Endothelial cell of umbilical vein (primary cell): ENCODE measurements around the gene FAM177B. TPM values are rescaled to one million over a fixed set of nuclear protein-coding genes. Genes with fewer than 3 reads are reported as not detected.

Source experiments
- BruUV-seq: library from RNA; stranded (reverse); fragments of 400-500 nt; replicated peaks from 2 replicates; lab custom pipeline; 2021; lab: Mats Ljungman, UMichigan
- CTCF ChIA-PET: fragments of 300-600, 350-600 bp; sonication (Branson Sonifier 250); formaldehyde crosslinking; loops from one replicate; lab custom pipeline; 2021; ENCODE audit warnings: antibody characterized with exemption, inconsistent platforms; lab: Charles Lee
- POLR2A ChIA-PET: fragments of 300-600, 350-600 bp; sonication (Branson Sonifier 250); formaldehyde crosslinking; loops from one replicate; lab custom pipeline; 2021; ENCODE audit warnings: antibody characterized with exemption, inconsistent platforms; lab: Charles Lee
- DNase-seq: peaks from one replicate; pipeline ENCODE4 v3.0.0-alpha.2; 2011; ENCODE audit warnings: low read depth, low spot score
- FAIRE-seq: peaks from 2 replicates; lab custom pipeline; 2011; peaks lifted over from hg19 to GRCh38; lab: Jason Lieb, UNC
- H2AFZ ChIP-seq: 2 replicates; pipeline ENCODE4 v1.6.0; 2012; ENCODE audit warnings: low read depth, low read length, control low read depth, inconsistent platforms
- H3K27ac ChIP-seq: 2 replicates; pipeline ENCODE4 v1.5.1; 2011; ENCODE audit warnings: low read depth, mild to moderate bottlenecking, control low read depth, low read length, moderate library complexity; ENCODE audit not compliant: insufficient read depth
- H3K27me3 ChIP-seq, 2 experiments: 2 replicates each; pipeline versions ENCODE4 v1.6.0 to v1.6.1; 2011; ENCODE audit warnings: low read length in 2 of 2, mixed read lengths in 1 of 2; ENCODE audit not compliant: control insufficient read depth in 2 of 2, insufficient read depth in 2 of 2
- H3K36me3 ChIP-seq, 2 experiments: 2 replicates in 1 of 2; 3 replicates in 1 of 2; pipeline ENCODE4 v1.5.1; 2011; ENCODE audit warnings: low read length in 2 of 2, mild to moderate bottlenecking in 1 of 2, moderate library complexity in 1 of 2; ENCODE audit not compliant: control insufficient read depth in 2 of 2, insufficient read depth in 2 of 2; ENCODE audit errors: extremely low read depth in 1 of 2
- H3K4me1 ChIP-seq: 3 replicates; pipeline ENCODE4 v1.5.1; 2011; ENCODE audit warnings: mild to moderate bottlenecking, low read length; ENCODE audit not compliant: control insufficient read depth, insufficient read depth; ENCODE audit errors: extremely low read depth
- H3K4me2 ChIP-seq: 2 replicates; pipeline ENCODE4 v1.6.1; 2011; ENCODE audit warnings: low read length, control low read depth, mixed read lengths; ENCODE audit not compliant: insufficient read depth
- H3K4me3 ChIP-seq, 3 experiments: fragments of 200-600 bp in 1 of 3; sonication (generic), shearing (Covaris generic) in 1 of 3; replicated peaks in 1 of 3; 2 replicates each; pipeline ENCODE4 v1.5.1; 2011 to 2016; ENCODE audit warnings: control low read depth in 3 of 3, low read length in 3 of 3, mild to moderate bottlenecking in 2 of 3, inconsistent platforms in 1 of 3, low read depth in 1 of 3, moderate library complexity in 1 of 3; ENCODE audit not compliant: insufficient read depth in 1 of 3
- H3K79me2 ChIP-seq: 2 replicates; pipeline ENCODE4 v1.6.0; 2012; ENCODE audit warnings: low read length, inconsistent platforms; ENCODE audit not compliant: control insufficient read depth, insufficient read depth
- H3K9ac ChIP-seq: replicated peaks from 2 replicates; pipeline ENCODE3; 2011; ENCODE audit warnings: low read length, control low read depth; ENCODE audit not compliant: insufficient read depth; ENCODE audit errors: extremely low read depth
- H3K9me1 ChIP-seq: replicated peaks from 3 replicates; pipeline ENCODE4 v1.6.0; 2011; ENCODE audit warnings: mild to moderate bottlenecking, low read length; ENCODE audit not compliant: control insufficient read depth, insufficient read depth; ENCODE audit errors: extremely low read depth
- H3K9me3 ChIP-seq: replicated peaks from 2 replicates; pipeline ENCODE4 v1.5.1; 2012; ENCODE audit warnings: low read length, inconsistent platforms; ENCODE audit not compliant: control insufficient read depth, insufficient read depth
- H4K20me1 ChIP-seq: replicated peaks from 2 replicates; pipeline ENCODE3; 2011; ENCODE audit warnings: mild to moderate bottlenecking, low read length; ENCODE audit not compliant: control insufficient read depth, insufficient read depth; ENCODE audit errors: extremely low read depth
- EZH2 ChIP-seq: IDR thresholded peaks from 2 replicates; pipeline ENCODE4 v1.6.1; 2012; ENCODE audit warnings: borderline replicate concordance, low read depth, mild to moderate bottlenecking, moderate library complexity, low read length, inconsistent platforms; ENCODE audit not compliant: severe bottlenecking
- FOS ChIP-seq: IDR thresholded peaks from 2 replicates; pipeline ENCODE4 v1.6.1; 2011; ENCODE audit warnings: mild to moderate bottlenecking, low read length, moderate library complexity, borderline replicate concordance; ENCODE audit not compliant: insufficient read depth
- GATA2 ChIP-seq: IDR thresholded peaks from 2 replicates; pipeline ENCODE4 v1.7.0; 2011; ENCODE audit warnings: low read depth, mild to moderate bottlenecking, moderate library complexity, mixed read lengths, low read length; ENCODE audit not compliant: insufficient read length, insufficient read depth
- JUN ChIP-seq: IDR thresholded peaks from 2 replicates; pipeline ENCODE4 v1.6.1; 2011; ENCODE audit warnings: borderline replicate concordance, low read depth; ENCODE audit not compliant: insufficient read length, insufficient read depth
- MAX ChIP-seq: IDR thresholded peaks from 2 replicates; pipeline ENCODE4 v1.6.1; 2011; ENCODE audit not compliant: insufficient read depth, insufficient read length
- MYC ChIP-seq: IDR thresholded peaks from one replicate; pipeline ENCODE4 v1.6.1; 2011; ENCODE audit warnings: mild to moderate bottlenecking, low read depth, low read length
- POLR2A ChIP-seq: IDR thresholded peaks from 2 replicates; pipeline ENCODE4 v1.6.1; 2012; ENCODE audit warnings: low read depth, mild to moderate bottlenecking, control low read depth, low read length
- POLR2AphosphoS5 ChIP-seq: IDR thresholded peaks from 2 replicates; pipeline ENCODE4 v1.6.1; 2012; ENCODE audit warnings: low read depth, mild to moderate bottlenecking, control low read depth, low read length, moderate library complexity; ENCODE audit not compliant: insufficient read depth
- dilution Hi-C: fragments of 300-500 bp; cut with MboI; formaldehyde crosslinking; loops from one replicate; pipeline ENCODE4 v1.15.0; 2019; ENCODE audit warnings: low sequenced_read_pairs; ENCODE audit not compliant: extremely low pct_ligation_motif_present
- intact Hi-C: fragments of 100-400 bp; cut with micrococcal nuclease; formaldehyde crosslinking; loops from one replicate; pipeline ENCODE4 v1.10.0; 2022
- polyA plus RNA-seq, 4 experiments: library from polyadenylated mRNA; depleted of rRNA in 3 of 4; stranded (reverse) in 3 of 4; unstranded in 1 of 4; fragments of >200 nt; gene quantifications; 2 replicates each; pipeline versions ENCODE4 v1.2.1 to v1.2.3, GENCODE V29; 2011 to 2012; ENCODE audit warnings: missing spikeins in 1 of 4
- total RNA-seq: library from RNA; stranded (reverse); gene quantifications from 2 replicates; pipeline ENCODE4 v1.2.3, GENCODE V29; 2021
- TF ChIP-seq, protein P1 (sequence below), 2 donors: IDR thresholded peaks; 1 replicate in 1 of 2; 2 replicates in 1 of 2; pipeline ENCODE4 v1.5.1; 2011; ENCODE audit warnings: low read length in 2 of 2, mild to moderate bottlenecking in 2 of 2, moderate library complexity in 2 of 2, control low read depth in 1 of 2, inconsistent platforms in 1 of 2, low read depth in 1 of 2; ENCODE audit not compliant: insufficient read depth in 1 of 2; ENCODE audit errors: extremely low read depth in 1 of 2

The FAM177B gene
- total and polyA plus RNA-seq, 2 donors (not counting 3 experiments of a cell fraction or from before 2014, with no cell fraction given): not detected

DNA sequence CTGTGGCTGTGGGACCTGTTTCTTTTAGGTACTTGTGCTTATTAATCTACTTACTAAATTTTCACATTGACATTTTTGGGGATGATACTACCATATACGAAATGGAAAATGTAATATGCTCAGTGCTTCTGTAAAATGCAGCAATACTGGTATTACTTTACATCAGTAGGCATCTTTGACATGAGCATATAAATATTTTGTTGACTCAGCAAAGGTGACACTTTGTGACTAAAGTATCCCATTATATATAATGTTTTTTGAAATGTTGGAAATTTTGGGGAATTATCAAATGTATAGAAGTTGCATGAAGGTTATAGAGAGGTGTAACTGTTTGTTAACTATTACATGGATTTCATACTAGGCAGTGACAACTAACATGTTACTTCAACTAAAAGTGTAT is 2.3 kb upstream of the FAM177B start:
- H3K27ac ChIP-seq: no peak overlapping the region
- peaks cover 2 to 23% of the 10 kb centered on the region in 2 experiments for H3K36me3 ChIP-seq
- dilution Hi-C loops (no loop called here), intact Hi-C loops (loop anchor here (2.0 kb wide), 1 partner anchor 14 kb away; no protein-coding TSS in a partner anchor)
- H3K9me3 ChIP-seq: no peaks in the 10 kb centered on the region
- no TSS peak for BruUV-seq
- H3K9ac ChIP-seq: no peak overlapping the region
- no peaks in the 10 kb centered on the region for H3K27me3 ChIP-seq
- CTCF ChIA-PET: interaction anchor here (0.8 kb wide), 1 partner anchor 389 kb away, joined by 3 read pairs; no protein-coding TSS in a partner anchor
- DNase-seq (no peak), FAIRE-seq (no peak)
- POLR2A ChIA-PET: no interaction called here
- H4K20me1 ChIP-seq: no peaks in the 10 kb centered on the region
- TF ChIP-seq POLR2A: no peak
- TF ChIP-seq MAX: no peak
- TF ChIP-seq POLR2AphosphoS5: no peak
- TF ChIP-seq FOS: no peak
- no peak for TF ChIP-seq MYC
- TF ChIP-seq GATA2: no peak
- TF ChIP-seq, protein P1, sequence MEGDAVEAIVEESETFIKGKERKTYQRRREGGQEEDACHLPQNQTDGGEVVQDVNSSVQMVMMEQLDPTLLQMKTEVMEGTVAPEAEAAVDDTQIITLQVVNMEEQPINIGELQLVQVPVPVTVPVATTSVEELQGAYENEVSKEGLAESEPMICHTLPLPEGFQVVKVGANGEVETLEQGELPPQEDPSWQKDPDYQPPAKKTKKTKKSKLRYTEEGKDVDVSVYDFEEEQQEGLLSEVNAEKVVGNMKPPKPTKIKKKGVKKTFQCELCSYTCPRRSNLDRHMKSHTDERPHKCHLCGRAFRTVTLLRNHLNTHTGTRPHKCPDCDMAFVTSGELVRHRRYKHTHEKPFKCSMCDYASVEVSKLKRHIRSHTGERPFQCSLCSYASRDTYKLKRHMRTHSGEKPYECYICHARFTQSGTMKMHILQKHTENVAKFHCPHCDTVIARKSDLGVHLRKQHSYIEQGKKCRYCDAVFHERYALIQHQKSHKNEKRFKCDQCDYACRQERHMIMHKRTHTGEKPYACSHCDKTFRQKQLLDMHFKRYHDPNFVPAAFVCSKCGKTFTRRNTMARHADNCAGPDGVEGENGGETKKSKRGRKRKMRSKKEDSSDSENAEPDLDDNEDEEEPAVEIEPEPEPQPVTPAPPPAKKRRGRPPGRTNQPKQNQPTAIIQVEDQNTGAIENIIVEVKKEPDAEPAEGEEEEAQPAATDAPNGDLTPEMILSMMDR (IDR thresholded peaks at IDR 0.05; ENCODE audit: extremely low read depth in 1 of 2, insufficient read depth in 1 of 2, low read depth in 1 of 2, low read length in 2 of 2): no peak
- no peak for TF ChIP-seq JUN
- no peak for TF ChIP-seq EZH2
- no peak overlapping the region for H3K4me2 ChIP-seq
- no peaks in the 10 kb centered on the region for H3K9me1 ChIP-seq
- no peaks in the 10 kb centered on the region for H3K4me1 ChIP-seq
- H3K4me3 ChIP-seq: no peak overlapping the region
- no peaks in the 10 kb centered on the region for H3K79me2 ChIP-seq
- no peak overlapping the region for H2AFZ ChIP-seq
